ENCODE results near the gene BTBD9. TPM values are rescaled to one million over a fixed set of nuclear protein-coding genes. Genes with fewer than 3 reads are reported as not detected.

BTBD9 gene
- total and polyA plus RNA-seq, 2 of the 13 experiments (the other 11 are each of a cell fraction or from before 2014, with no cell fraction given) = 1.2 to 3.0 TPM

DNA sequence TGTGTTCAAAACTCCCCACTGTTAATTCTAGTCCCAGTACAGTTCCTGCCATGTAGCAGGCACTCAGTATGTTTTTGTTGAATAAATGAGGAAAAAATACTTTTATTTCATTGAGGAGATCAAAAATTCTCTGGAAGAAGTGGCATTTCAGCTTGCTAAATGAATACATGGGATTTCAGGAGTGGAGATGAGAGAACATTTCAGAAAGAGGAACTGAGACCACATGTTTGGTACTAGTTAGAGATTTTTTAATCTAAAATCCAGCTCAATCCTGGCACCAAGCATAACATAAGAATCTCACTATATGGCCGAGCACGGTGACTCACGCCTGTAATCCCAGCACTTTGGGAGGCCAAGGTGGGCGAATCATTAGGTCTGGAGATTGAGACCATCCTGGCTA lies 75.4 kb downstream of the BTBD9 start:
- ChIA-PET CTCF (ENCODE audit: low intra/inter-chr PET ratio, low total read pairs) (no interaction called here), POLR2A (no interaction called here)
- Histone ChIP-seq H3K4me3 (replicated peaks in 1 of 3; ENCODE audit: insufficient read depth in 1 of 3, low read depth in 2 of 3, low read length in 3 of 3) (no peak overlapping the region), H4K20me1 (ENCODE audit: insufficient read depth, low read length) (no peaks in the 10 kb centered on the region), H3K9me3 (ENCODE audit: low read length) (no peaks in the 10 kb centered on the region), H3K27ac (ENCODE audit: extremely low read length, insufficient read depth, low read length) (no peak overlapping the region), H3K27me3 (ENCODE audit: control insufficient read depth in 1 of 2, insufficient read depth in 2 of 2, low read length in 2 of 2) (no peaks in the 10 kb centered on the region), H2AFZ (ENCODE audit: low read length) (no peak overlapping the region), H3K9ac (ENCODE audit: insufficient read depth, low read depth, low read length) (no peak overlapping the region), H3K4me2 (ENCODE audit: low read depth, low read length) (no peak overlapping the region), H3K36me3 (replicated peaks in 1 of 2; ENCODE audit: control insufficient read depth in 1 of 2, insufficient read depth in 2 of 2, low read length in 2 of 2) (no peaks in the 10 kb centered on the region), H3K4me1 (ENCODE audit: insufficient read depth, low read length) (no peaks in the 10 kb centered on the region), H3K79me2 (ENCODE audit: insufficient read depth, low read length) (no peaks in the 10 kb centered on the region)
- intact Hi-C loops (cut with micrococcal nuclease; ENCODE audit: unreplicated experiment) = no loop called here
- no peak for ATAC-seq
- FAIRE-seq = no peak
- 66% methylated on average over 4 of the region's 4 CpGs for WGBS (ENCODE audit: low lambda C conversion rate)
- no TSS peak for BruUV-seq (replicated peaks)
- no peak for TF ChIP-seq ZFP41 (CRISPR knock-in tag; IDR thresholded peaks at IDR 0.05; ENCODE audit: borderline replicate concordance)
- TF ChIP-seq, protein P1, sequence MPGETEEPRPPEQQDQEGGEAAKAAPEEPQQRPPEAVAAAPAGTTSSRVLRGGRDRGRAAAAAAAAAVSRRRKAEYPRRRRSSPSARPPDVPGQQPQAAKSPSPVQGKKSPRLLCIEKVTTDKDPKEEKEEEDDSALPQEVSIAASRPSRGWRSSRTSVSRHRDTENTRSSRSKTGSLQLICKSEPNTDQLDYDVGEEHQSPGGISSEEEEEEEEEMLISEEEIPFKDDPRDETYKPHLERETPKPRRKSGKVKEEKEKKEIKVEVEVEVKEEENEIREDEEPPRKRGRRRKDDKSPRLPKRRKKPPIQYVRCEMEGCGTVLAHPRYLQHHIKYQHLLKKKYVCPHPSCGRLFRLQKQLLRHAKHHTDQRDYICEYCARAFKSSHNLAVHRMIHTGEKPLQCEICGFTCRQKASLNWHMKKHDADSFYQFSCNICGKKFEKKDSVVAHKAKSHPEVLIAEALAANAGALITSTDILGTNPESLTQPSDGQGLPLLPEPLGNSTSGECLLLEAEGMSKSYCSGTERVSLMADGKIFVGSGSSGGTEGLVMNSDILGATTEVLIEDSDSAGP (CRISPR knock-in tag; IDR thresholded peaks at IDR 0.05; ENCODE audit: borderline replicate concordance) = no peak
- TF ChIP-seq, protein P2, sequence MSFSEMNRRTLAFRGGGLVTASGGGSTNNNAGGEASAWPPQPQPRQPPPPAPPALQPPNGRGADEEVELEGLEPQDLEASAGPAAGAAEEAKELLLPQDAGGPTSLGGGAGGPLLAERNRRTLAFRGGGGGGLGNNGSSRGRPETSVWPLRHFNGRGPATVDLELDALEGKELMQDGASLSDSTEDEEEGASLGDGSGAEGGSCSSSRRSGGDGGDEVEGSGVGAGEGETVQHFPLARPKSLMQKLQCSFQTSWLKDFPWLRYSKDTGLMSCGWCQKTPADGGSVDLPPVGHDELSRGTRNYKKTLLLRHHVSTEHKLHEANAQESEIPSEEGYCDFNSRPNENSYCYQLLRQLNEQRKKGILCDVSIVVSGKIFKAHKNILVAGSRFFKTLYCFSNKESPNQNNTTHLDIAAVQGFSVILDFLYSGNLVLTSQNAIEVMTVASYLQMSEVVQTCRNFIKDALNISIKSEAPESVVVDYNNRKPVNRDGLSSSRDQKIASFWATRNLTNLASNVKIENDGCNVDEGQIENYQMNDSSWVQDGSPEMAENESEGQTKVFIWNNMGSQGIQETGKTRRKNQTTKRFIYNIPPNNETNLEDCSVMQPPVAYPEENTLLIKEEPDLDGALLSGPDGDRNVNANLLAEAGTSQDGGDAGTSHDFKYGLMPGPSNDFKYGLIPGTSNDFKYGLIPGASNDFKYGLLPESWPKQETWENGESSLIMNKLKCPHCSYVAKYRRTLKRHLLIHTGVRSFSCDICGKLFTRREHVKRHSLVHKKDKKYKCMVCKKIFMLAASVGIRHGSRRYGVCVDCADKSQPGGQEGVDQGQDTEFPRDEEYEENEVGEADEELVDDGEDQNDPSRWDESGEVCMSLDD (CRISPR knock-in tag; IDR thresholded peaks at IDR 0.05; ENCODE audit: borderline replicate concordance) = no peak
- TF ChIP-seq HDAC6 (IDR thresholded peaks at IDR 0.05; ENCODE audit: low read depth, low read length) = no peak
- TF ChIP-seq, protein P3, sequence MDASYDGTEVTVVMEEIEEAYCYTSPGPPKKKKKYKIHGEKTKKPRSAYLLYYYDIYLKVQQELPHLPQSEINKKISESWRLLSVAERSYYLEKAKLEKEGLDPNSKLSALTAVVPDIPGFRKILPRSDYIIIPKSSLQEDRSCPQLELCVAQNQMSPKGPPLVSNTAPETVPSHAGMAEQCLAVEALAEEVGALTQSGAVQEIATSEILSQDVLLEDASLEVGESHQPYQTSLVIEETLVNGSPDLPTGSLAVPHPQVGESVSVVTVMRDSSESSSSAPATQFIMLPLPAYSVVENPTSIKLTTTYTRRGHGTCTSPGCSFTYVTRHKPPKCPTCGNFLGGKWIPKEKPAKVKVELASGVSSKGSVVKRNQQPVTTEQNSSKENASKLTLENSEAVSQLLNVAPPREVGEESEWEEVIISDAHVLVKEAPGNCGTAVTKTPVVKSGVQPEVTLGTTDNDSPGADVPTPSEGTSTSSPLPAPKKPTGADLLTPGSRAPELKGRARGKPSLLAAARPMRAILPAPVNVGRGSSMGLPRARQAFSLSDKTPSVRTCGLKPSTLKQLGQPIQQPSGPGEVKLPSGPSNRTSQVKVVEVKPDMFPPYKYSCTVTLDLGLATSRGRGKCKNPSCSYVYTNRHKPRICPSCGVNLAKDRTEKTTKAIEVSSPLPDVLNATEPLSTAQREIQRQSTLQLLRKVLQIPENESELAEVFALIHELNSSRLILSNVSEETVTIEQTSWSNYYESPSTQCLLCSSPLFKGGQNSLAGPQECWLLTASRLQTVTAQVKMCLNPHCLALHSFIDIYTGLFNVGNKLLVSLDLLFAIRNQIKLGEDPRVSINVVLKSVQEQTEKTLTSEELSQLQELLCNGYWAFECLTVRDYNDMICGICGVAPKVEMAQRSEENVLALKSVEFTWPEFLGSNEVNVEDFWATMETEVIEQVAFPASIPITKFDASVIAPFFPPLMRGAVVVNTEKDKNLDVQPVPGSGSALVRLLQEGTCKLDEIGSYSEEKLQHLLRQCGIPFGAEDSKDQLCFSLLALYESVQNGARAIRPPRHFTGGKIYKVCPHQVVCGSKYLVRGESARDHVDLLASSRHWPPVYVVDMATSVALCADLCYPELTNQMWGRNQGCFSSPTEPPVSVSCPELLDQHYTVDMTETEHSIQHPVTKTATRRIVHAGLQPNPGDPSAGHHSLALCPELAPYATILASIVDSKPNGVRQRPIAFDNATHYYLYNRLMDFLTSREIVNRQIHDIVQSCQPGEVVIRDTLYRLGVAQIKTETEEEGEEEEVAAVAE (CRISPR knock-in tag; IDR thresholded peaks at IDR 0.05; ENCODE audit: borderline replicate concordance) = no peak
- no peak for TF ChIP-seq FOXK2 (IDR thresholded peaks at IDR 0.05)
- no peak for TF ChIP-seq ZNF761 (CRISPR knock-in tag; conservative IDR thresholded peaks at IDR 0.05)
- no peak for TF ChIP-seq SMC3 (IDR thresholded peaks at IDR 0.05; ENCODE audit: low read length)
- TF ChIP-seq, protein P4, sequence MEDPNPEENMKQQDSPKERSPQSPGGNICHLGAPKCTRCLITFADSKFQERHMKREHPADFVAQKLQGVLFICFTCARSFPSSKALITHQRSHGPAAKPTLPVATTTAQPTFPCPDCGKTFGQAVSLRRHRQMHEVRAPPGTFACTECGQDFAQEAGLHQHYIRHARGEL (CRISPR knock-in tag; IDR thresholded peaks at IDR 0.05) = no peak
- in situ Hi-C loops (cut with HindIII; ENCODE audit: extremely low pct_ligation_motif_present, low pct_unique_long_range_greater_than_20kb) = no loop called here
- DNase-seq (ENCODE audit: low spot score) = no peak
